ENCODE data around the gene DCTPP1. TPM values are rescaled to one million over a fixed set of nuclear protein-coding genes. Genes with fewer than 3 reads are reported as not detected.

The DCTPP1 gene
- total and polyA plus RNA-seq, 2 donors (not counting 3 experiments of a cell fraction or from before 2014, with no cell fraction given), result 68.0 to 88.6 TPM

DNA sequence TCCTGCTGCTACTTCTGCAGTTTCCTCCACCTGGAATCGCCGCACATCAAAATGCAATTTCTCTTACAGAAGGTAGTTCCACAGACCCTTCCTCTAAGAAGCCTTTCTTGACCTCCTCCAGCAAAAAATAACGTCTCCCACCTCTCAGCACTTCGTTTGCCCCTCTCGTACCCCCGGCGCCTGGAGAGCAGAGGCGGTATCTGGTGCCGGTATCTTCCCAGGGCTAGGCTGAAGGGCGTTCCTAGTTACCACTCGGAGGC lies 482 bp downstream of the DCTPP1 start:
- Histone ChIP-seq H3K4me2 (ENCODE audit: insufficient read depth, low read length) (peak overlapping the region; percentile 88), H3K4me3 (replicated peaks in 1 of 3; ENCODE audit: insufficient read depth in 1 of 3, low read depth in 1 of 3, low read length in 3 of 3) (peak overlapping the region; percentile 40 to 73 (median 63)), H3K9me1 (replicated peaks; ENCODE audit: control insufficient read depth, extremely low read depth, insufficient read depth, low read length) (no peaks in the 10 kb centered on the region), H3K27ac (ENCODE audit: insufficient read depth, low read depth, low read length) (peak overlapping the region; percentile 14), H2AFZ (ENCODE audit: low read depth, low read length) (peak overlapping the region; percentile 53), H3K36me3 (ENCODE audit: control insufficient read depth in 2 of 2, extremely low read depth in 1 of 2, insufficient read depth in 2 of 2, low read length in 2 of 2) (no peaks in the 10 kb centered on the region), H3K79me2 (ENCODE audit: control insufficient read depth, insufficient read depth, low read length) (peaks cover 19% of the 10 kb centered on the region), H3K4me1 (ENCODE audit: control insufficient read depth, extremely low read depth, insufficient read depth, low read length) (peaks cover 23% of the 10 kb centered on the region), H4K20me1 (replicated peaks; ENCODE audit: control insufficient read depth, extremely low read depth, insufficient read depth, low read length) (no peaks in the 10 kb centered on the region), H3K27me3 (ENCODE audit: control insufficient read depth in 2 of 2, insufficient read depth in 2 of 2, low read length in 2 of 2) (peaks cover 0 to 4% of the 10 kb centered on the region in 2 experiments), H3K9ac (replicated peaks; ENCODE audit: extremely low read depth, insufficient read depth, low read length) (peak overlapping the region; percentile 65), H3K9me3 (replicated peaks; ENCODE audit: control insufficient read depth, insufficient read depth, low read length) (no peaks in the 10 kb centered on the region)
- FAIRE-seq, result no peak
- no TSS peak for BruUV-seq (replicated peaks)
- dilution Hi-C loops (cut with MboI; ENCODE audit: extremely low pct_ligation_motif_present, low sequenced_read_pairs) (no loop called here), intact Hi-C loops (cut with micrococcal nuclease) (no loop called here)
- TF ChIP-seq FOS (IDR thresholded peaks at IDR 0.05; ENCODE audit: borderline replicate concordance, insufficient read depth, low read length), result no peak
- TF ChIP-seq CTCF (IDR thresholded peaks at IDR 0.05; ENCODE audit: extremely low read depth in 1 of 2, insufficient read depth in 1 of 2, low read depth in 1 of 2, low read length in 2 of 2), result no peak
- TF ChIP-seq, protein P1, sequence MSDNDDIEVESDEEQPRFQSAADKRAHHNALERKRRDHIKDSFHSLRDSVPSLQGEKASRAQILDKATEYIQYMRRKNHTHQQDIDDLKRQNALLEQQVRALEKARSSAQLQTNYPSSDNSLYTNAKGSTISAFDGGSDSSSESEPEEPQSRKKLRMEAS (IDR thresholded peaks at IDR 0.05; ENCODE audit: insufficient read depth, insufficient read length), result no peak
- TF ChIP-seq GATA2 (IDR thresholded peaks at IDR 0.05; ENCODE audit: insufficient read depth, insufficient read length, low read depth, low read length), result no peak
- no peak for TF ChIP-seq MYC (IDR thresholded peaks at IDR 0.05; ENCODE audit: low read depth, low read length)
- TF ChIP-seq POLR2A (IDR thresholded peaks at IDR 0.05; ENCODE audit: low read depth, low read length), result no peak
- no peak for TF ChIP-seq JUN (IDR thresholded peaks at IDR 0.05; ENCODE audit: borderline replicate concordance, insufficient read depth, insufficient read length, low read depth)
- no peak for TF ChIP-seq EZH2 (IDR thresholded peaks at IDR 0.05; ENCODE audit: borderline replicate concordance, low read depth, low read length, severe bottlenecking)
- no peak for TF ChIP-seq POLR2AphosphoS5 (IDR thresholded peaks at IDR 0.05; ENCODE audit: insufficient read depth, low read depth, low read length)
- no peak for DNase-seq (ENCODE audit: low read depth, low spot score)
- POLR2A ChIA-PET, result interaction anchor here (1.0 to 1.5 kb wide), 4 partner anchors 11 to 364 kb away, joined by 4 to 6 read pairs (median 4); partner anchors contain the start of genes ALDOA, ZNF764 and ZNF771
- CTCF ChIA-PET, result interaction anchor here (0.6 to 2.8 kb wide), 46 partner anchors 9 to 337 kb away, joined by 3 to 46 read pairs (median 5); partner anchors contain the start of genes PRR14, SEPHS2, TBC1D10B and TBX6

All from endothelial cell of umbilical vein (primary cell).